ENCODE measurements around the gene TRDMT1.
"Not testable (repeated sequence)": the region's sequence is repeated elsewhere in the genome, so short reads cannot be mapped to it uniquely, and the experiment has no call there.

Gene TRDMT1

DNA sequence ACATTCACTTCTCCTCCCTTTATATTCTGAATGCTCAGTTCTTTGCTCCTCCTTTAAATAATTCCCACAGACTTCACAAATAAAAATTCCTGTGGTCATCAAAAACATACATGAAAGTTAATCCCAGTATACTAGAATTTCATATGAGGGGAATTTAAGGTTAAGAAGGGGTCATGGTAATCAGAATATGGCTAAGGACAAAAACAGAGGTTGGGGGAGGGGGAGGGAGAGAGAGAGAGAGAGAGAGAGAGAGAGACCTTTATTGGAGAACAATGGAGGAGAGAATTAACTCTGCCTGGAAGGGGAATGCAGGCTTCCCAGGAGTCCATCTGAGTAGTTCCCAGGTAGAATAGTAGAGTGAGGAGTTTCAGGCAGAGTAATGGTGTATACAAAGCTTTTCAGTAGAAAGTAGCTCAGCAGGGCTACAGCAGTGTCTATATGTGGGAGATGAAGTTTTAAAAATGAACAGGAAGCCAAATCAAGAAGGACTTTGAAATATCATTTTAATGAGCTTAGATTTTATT, 66.7 kb downstream of the TRDMT1 start:
- DNase-seq (ENCODE audit: extremely low read depth in 1 of 2, low read depth in 1 of 2), result no peak

DNA sequence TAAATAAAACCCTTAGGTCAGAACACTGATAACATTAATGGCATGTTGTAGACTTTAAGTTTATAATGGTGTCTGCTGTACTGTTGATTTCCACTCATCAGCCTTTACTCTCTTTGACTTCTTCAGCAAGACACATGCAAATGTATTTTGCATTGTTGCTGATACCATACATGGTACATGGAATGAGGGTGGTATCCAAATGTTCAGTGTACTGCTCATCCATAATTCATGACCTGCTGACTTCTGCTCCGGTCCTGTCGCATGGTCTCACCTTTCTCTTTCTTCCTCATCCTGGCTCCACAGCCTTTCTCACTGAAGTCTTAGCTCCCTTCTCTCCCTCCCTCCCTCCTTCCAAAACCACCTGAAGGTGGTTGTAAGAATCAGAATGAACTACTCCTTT, 67.2 kb downstream of the TRDMT1 start:
- DNase-seq (ENCODE audit: extremely low read depth in 1 of 2, low read depth in 1 of 2), result no peak

DNA sequence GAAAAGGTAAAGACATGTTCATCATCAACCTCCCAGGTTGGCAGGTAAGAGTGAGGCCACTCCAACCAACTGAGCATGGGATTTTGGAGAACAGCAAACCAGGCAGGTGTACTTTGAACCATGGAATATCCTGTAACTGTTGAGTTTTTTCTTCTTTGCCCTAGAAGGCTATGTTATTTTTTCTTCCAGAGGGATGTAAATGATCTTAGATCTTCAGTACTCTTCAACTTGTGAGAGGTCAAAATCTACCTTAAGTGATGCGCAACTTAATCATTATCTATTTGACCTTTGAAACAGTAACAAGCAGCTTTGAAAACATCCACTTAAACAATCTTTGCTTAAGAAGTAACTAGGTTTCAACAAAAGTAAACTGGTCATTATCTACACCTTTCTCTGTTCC, 71.7 kb downstream of the TRDMT1 start, which contains the start of gene CUBN:
Gene CUBN, minus strand, starts transcription at position 71 of the 400 bp plus-strand sequence. Its CDS starts 46 bp downstream, at position 25.
- no peak for DNase-seq (ENCODE audit: extremely low read depth in 1 of 2, low read depth in 1 of 2)

DNA sequence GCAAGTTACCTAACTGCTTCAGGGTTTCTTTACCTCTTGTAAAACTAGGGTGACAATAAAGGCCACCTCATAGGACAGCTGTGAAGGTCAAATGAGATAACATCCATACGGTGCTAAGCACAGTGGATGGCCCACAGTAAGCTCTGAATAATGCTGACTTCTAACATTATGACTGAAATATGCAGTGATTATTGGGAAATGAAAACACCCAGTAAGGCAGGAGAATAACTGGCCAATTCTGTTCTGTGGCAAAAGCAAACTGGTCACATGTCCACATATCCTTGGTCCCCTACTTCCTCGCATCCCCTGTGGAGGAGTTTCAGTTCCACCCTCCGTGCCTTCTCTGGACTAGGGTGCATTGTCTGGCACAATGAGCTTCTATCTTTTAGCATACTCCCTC, 73.2 kb downstream of the TRDMT1 start:
- DNase-seq (ENCODE audit: extremely low read depth in 1 of 2, low read depth in 1 of 2), result no peak

DNA sequence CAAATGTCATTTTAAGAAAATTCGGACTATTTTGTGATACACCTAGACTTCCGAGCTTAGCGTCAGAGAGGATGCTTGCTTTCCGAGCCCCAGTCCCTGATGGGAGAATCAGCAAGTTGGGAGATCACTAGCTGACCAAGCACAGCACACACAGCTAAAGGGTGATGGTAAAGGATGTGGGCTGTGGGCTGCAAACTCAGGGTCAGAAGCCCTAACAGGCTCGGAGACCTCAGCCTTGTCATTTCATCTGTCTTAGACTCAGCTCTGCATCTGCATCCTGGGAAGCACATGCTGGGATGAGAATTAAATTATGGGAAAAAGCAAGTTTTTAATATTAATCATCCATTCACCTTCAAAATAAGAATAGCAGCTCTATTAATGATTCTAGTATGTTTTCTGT, 75.1 kb downstream of the TRDMT1 start:
- DNase-seq (ENCODE audit: extremely low read depth in 1 of 2, low read depth in 1 of 2), result no peak

DNA sequence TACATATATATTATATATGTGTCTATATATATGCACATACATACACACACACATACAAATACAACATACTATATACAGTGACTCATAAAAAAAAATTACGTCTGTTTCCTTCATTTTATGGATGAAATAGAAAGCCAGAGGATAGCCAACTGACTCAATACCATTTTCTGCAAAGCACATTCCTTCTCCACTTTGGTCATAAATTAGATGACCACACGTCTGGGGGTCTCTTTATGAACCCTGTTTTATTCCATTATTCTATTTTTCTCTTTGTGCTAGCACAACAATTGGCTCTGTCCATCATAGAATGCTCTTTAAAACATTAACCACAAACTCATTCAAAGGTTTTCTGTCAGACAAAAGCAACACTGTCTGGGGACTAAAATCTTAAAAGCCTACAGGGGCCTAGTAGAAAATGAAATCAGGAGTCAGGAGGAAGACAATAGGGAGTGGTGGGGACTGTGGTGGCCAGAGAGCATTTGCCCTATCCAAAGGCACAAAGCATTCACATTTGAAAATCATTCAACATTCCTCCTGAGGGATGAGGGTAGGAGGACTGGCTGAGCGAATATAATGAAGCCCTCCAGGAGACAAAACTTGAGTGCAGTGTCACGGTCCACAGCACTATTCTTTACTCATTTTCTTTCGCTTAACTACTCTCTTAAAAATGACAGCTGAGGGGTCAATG, 76.1 kb downstream of the TRDMT1 start:
- DNase-seq (ENCODE audit: extremely low read depth in 1 of 2, low read depth in 1 of 2), result no peak

DNA sequence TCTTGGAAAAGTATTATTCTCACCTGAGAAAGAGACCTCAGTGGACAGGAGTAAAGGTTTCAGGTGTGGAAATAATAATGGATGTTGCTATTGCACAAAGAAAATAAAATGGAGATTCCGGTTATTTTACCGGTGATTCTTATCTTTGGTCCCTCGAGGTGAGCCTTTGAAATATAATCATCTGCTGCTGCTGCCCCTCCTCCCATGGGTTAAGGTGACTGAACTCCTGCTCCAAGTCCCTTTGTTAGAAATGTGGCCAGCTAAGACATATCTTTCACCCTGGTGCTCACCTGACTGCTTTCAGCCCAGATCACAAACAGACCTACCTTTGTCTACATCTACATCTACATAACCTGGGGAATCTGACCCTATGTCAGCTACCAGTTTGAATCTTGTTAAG, 77.5 kb downstream of the TRDMT1 start:
- no peak for DNase-seq (ENCODE audit: extremely low read depth in 1 of 2, low read depth in 1 of 2)

DNA sequence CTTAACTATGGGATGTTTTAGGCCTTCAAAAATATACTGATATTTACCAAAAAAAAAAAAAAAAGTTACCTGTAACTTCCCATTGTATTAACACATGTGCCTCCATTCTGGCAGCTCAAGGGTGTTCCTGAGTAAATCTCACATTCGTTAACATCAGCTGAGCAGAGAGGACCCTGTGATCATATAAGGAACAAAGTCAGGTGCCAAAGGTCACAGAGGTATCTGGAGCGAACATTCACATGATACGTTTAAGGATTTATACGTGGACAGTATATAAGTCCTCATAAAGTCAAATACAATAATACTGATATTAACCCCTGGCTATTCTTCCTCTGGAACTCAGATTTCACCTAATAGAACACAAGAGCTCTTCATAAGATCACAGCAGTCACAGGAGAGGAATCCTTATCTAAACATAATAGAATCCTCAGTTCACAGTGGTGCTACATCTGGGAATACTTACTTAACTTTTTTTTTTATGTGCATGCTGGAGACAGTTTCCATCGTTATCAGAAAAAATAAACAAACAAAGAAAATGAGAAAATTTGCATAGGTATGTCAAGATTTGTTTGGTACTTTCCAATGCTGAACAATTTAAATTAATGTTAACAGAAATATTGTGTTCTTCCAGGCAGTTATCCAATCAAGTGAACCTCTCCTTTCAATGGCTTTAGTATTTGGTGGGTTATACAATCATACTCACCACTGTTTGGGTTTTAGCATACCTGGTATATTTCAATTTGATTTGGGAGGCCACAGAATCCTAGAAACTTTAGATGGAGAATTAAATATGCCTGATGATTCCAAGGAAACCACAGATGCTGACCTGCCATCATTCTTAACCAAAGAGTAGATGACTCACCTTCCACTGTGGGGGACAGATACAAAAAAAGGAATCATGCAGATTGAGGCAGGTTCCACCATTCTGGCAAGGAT, 78.5 kb downstream of the TRDMT1 start:
- DNase-seq (ENCODE audit: extremely low read depth in 1 of 2, low read depth in 1 of 2), result no peak

DNA sequence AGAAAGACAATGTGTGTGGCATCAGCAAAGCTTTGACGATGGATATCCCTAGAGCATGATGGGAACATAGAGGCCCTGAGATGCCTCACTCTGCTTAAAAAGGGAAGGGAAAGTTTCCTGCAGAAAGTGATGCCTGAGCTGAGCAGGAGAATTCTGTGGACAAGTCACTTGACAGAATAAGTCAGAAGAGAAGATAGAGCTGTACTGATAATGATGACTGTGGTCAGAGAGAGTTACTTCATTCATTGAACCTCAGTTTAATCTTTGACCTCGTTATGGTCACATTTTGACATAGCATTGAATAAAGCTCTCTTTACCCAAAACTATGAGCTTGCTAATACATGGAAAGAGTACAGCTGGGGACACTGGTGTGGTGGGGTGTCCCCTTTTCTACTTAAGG, 79.4 kb downstream of the TRDMT1 start:
- no peak for DNase-seq (ENCODE audit: extremely low read depth in 1 of 2, low read depth in 1 of 2)

DNA sequence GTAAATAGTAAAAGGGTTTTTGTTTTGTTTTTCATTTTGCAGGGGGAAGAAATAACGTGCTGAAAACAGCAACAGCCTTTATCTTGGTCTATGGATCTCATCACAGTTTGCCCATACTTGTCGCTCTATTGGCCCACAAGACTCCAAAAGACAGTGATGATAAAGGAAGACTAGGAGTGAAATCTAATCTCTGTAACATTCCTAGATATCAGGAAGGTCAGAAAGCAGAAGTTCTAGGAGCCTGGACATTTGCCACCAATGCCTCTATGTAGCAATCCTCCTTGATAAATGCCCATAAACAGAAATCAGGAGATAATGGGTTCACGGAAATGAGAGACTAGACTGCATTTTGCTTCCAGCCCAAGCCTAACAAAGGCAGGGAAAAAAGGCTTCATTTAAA, 80.8 kb downstream of the TRDMT1 start:
- no peak for DNase-seq (ENCODE audit: extremely low read depth in 1 of 2, low read depth in 1 of 2)

DNA sequence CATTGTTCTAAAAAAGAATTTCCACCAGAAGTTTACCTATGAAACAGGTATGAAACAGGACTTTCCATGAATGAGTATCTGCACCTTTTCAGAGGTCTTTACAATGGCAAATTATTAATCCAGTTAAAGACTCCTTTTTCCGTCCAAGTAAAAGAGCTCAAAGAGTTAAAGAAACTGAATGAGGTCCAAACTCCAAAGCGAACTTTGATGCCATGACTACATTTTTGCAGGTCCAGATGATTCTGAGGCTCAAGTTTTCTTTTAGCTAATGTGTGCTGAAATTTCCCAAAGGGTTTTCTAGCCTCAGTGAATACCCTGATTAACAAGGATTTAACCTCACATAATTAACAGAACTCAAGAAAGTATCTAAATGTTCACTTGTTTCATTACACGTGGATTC, 81.6 kb downstream of the TRDMT1 start:
- DNase-seq (ENCODE audit: extremely low read depth in 1 of 2, low read depth in 1 of 2), result no peak

DNA sequence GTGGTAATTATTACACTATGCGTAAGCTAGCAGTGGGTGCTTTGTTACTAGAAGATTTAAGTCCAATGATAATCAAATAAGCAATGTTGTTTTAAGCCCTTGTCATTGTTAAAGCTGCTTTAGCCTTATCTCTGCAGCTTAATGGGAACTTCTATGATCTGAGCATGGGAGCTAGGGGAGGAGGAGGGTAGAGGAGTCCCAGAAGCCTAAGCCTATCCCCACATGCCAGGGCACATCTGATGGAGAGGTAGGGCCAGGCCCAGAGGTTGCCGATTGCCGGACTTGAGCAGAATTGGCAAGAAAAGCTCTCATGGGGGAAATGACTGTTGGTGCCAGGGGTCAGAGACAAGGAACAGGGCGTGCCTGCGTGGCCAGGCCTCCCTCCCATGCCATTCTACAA, 85.3 kb downstream of the TRDMT1 start:
- no peak for DNase-seq (ENCODE audit: extremely low read depth in 1 of 2, low read depth in 1 of 2)

DNA sequence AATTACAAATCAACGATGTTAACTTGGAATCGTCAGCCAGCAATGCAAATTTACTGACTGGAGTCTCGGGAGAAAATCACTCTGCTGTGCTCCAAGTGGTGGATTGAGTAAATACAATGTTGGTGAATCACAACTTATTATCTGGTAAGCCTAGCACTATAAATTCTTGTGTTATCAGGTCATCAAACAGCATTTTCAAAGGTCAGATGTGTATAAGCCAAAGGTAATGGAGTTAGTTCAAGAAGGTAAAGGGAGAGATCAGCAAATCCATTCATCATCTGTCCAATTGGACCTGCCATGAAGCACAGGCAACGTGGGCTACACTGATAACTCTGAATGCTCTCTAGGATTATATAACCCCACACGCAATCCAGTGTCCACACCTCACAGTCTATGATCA, 85.8 kb downstream of the TRDMT1 start:
- no peak for DNase-seq (ENCODE audit: extremely low read depth in 1 of 2, low read depth in 1 of 2)

DNA sequence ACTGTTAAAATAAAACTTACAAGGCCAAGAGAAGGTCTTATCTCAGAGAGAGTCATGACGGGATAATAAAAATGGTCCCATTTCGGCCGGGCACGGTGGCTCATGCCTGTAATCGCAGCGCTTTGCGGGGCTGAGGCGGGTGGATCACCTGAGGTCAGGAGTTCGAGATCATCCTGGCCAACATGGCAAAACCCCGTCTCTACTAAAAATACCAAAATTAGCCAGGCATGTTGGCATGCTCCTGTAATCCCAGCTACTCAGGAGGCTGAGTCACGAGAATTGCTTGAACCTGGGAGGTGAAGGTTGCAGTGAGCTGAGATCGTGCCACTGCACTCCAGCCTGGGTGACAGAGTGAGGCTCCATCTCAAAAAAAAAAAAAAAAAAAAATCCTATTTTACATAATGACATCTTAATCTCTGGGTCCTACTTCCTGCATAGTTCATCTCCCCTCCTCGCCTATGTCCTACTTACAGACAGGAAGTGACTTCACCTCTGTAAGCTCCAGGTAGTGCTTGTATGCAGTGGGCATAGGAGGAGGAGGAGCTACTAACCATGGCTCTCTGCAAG, 86.5 kb downstream of the TRDMT1 start:
- DNase-seq (ENCODE audit: extremely low read depth in 1 of 2, low read depth in 1 of 2), result not testable (repeated sequence)

DNA sequence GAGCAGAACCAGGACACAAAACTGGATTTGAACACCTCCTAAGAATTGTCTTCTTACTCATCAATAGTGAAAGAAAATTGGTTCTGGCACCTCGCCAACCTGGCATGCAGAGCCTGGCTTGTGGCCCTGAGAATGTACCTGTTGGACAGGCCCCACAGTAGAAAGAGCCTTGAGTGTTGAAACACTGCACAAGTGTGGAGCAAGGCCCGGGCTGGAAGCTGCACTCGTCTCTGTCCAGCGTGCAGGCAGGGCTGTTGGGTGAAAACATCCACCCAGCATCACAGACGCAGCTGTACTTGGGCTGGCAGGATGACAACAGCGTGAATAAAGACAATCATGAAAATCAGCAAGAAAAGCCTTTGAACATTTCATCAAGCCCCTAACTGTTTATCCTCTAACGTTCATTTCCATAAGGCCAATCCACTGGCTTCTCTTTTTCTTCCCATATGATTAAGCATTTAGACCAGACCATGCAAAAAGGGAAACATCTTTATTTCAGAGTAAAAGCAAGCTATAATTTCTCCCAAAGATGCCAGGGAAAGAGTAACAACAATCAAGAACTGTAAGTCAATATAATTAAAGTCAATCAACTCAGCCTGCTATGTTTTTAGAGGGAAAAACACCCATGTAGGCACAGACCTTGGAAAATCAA, 87.5 kb downstream of the TRDMT1 start:
- DNase-seq (ENCODE audit: extremely low read depth in 1 of 2, low read depth in 1 of 2), result no peak

DNA sequence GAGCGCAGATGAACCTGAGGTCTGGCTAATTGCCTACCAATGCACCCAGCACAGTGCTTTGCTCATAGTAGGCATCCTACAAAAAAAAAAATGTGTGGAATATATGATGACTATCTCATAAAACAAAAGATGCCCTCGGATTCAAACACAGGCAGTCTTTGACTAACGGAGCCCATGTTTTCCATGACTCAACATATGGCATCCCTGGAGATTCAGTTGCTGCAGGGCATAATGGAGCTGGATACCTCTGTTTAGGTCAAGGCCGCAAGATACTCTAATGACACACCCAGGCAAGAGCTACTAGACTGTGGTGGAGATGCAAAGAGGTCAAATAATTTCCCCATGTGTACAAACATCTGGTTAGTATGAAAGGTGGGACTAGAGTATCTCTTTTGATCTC, 88.1 kb downstream of the TRDMT1 start:
- DNase-seq (ENCODE audit: extremely low read depth in 1 of 2, low read depth in 1 of 2), result no peak

DNA sequence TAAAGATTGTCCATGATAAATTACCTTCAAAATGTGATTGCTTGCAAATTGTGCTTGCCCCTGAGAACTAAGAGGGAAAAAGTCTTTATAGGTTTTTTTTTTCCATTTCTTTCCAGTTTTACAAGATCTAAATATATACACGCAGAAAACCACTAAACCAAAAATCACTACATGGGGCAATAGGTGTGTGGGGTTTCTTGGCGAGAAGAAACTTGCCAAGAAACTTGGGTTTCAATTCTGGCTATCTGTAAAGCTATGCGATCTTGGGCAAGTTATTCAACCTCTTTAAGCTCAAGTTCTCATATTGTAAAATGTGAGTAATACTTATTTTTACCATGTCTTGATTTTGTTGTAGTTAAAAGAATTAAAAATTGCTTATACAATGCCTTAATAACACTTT, 88.9 kb downstream of the TRDMT1 start:
- no peak for DNase-seq (ENCODE audit: extremely low read depth in 1 of 2, low read depth in 1 of 2)

DNA sequence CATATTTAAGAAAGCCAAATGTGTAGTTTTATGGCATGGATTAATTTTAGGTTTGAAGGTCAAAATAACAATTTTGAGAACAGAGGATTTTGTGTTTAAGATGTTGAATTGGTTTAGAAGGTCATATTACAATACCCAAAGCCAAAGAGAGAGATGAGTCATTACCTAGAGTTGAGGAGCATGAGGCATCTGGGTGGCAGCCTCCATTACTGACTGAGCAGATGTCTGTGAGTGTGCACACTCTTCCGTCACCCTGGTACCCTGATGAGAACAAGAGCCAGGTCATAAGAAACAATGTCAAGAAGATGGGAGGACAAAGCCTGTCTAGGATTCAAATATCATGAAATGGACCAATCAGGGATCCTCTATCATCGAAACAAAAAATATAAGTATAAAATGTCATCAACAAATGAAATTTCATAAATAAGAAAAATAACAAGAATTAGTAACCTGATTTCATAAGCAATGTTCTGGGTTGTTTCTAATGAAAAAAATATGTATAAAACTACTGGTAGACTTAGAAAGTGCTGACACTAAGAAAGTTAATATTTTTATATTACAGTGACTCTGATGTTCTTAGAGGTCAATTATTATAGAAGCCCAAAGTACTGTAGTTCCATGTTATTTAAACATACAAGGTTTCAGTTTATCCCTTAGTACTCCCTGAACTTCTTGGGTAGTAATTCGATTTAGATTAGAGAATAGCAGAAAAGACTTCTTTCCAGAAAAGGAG, 91.8 kb downstream of the TRDMT1 start:
- DNase-seq (ENCODE audit: extremely low read depth in 1 of 2, low read depth in 1 of 2), result no peak

DNA sequence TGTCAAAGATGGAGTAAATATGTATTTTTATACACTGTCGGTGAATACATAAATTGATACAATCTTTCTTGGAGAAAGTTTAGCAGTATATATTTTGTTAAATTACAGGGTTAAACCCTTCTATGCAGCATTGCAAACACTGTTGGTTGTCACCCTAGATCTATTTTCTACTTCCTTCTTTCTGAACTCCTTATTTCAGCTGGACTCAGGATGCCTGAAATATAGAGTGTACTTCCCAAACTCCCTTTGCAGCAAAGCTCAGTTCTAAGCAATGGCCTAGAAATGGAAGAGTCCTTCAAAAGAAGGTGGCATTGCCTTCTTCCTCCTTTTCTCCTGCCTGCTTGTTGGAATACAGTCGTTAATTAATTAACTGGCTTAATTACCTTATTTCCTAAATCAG, 92.4 kb downstream of the TRDMT1 start:
- DNase-seq (ENCODE audit: extremely low read depth in 1 of 2, low read depth in 1 of 2), result no peak

DNA sequence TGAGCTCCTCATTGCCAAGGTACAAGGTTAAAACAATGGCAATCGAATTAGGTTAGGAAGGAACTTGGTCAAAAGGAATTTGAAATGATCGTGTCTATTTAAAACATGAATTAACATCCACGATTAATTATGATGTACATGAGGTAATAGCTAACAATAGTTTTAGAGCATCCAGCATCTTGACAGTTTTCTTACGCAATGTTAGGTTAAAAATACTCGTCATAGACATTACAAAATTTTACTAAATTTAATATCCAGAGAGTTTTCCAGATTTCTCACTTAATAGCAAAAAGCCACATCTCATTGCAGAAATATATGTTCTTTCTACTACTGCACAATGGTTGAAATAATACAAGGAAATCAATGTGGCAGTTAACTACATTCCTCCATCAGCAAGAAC, 94.5 kb downstream of the TRDMT1 start:
- no peak for DNase-seq (ENCODE audit: extremely low read depth in 1 of 2, low read depth in 1 of 2)

DNA sequence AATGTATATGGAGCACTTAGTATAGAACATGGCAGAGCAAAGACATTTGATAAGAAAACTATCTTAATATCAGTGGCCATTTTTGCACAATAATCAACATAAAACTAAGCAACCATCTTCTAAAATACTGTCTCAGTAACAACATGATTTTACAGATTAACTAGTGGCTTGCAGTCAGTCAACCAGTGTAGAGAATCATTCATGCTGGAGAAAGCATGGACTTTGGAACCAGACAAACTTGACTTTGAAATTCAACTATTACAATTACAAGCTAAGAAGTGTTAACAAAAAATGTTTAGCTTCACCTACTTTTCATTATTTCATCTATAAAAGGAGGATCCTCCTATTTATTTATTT, 99.6 kb downstream of the TRDMT1 start:
- no peak for DNase-seq (ENCODE audit: extremely low read depth in 1 of 2, low read depth in 1 of 2)
